HepG2 (cell line): ENCODE results near the gene PTPRD. TPM values are rescaled to one million over a fixed set of nuclear protein-coding genes. Genes with fewer than 3 reads are reported as not detected.

Experiments
- ATAC-seq: fragments of 200-7000 bp; cut with Tn5 transposase; 3 replicates; pipeline ENCODE4 v1.9.1; 2020; ENCODE audit warnings: mild to moderate bottlenecking, moderate library complexity
- BruUV-seq: library from RNA; stranded (reverse); fragments of 400-500 nt; replicated peaks from 2 replicates; lab custom pipeline; 2021; lab: Mats Ljungman, UMichigan
- CTCF ChIA-PET: fragments of 300-600 bp; formaldehyde crosslinking; extraction: SDS; loops from one replicate; lab custom pipeline; 2021; ENCODE audit warnings: low total read pairs, inconsistent platforms, low intra/inter-chr PET ratio; lab: Yijun Ruan, JAX
- POLR2A ChIA-PET: fragments of 350-600 bp; sonication (Branson Sonifier 250); formaldehyde crosslinking; loops from one replicate; lab custom pipeline; 2020; ENCODE audit warnings: antibody characterized with exemption, inconsistent platforms; lab: Yijun Ruan, JAX
- DNase-seq: peaks from one replicate; pipeline ENCODE4 v3.0.0-alpha.2; 2015; ENCODE audit warnings: low spot score
- FAIRE-seq: peaks from 3 replicates; lab custom pipeline; 2011; peaks lifted over from hg19 to GRCh38; lab: Jason Lieb, UNC
- H2AFZ ChIP-seq: one replicate; pipeline ENCODE4 v1.6.1; 2011; ENCODE audit warnings: low read length, inconsistent platforms
- H3K27ac ChIP-seq: fragments of 300-600 bp; 3 replicates; pipeline ENCODE4 v1.8.0; 2011; ENCODE audit warnings: mixed run types, mild to moderate bottlenecking, mixed read lengths, low read length, inconsistent platforms; ENCODE audit not compliant: insufficient read depth; ENCODE audit errors: extremely low read length
- H3K27me3 ChIP-seq, 2 experiments: fragments of 200-600 bp in 1 of 2; 2 replicates in 1 of 2; 3 replicates in 1 of 2; pipeline versions ENCODE4 v1.6.0 to v1.8.0; 2011; ENCODE audit warnings: low read length in 2 of 2, mild to moderate bottlenecking in 2 of 2, moderate library complexity in 2 of 2, inconsistent platforms in 1 of 2; ENCODE audit not compliant: insufficient read depth in 2 of 2, control insufficient read depth in 1 of 2
- H3K36me3 ChIP-seq, 2 experiments: fragments of 200-600 bp in 1 of 2; replicated peaks in 1 of 2; 2 replicates in 1 of 2; 3 replicates in 1 of 2; pipeline versions ENCODE4 v1.5.1 to v1.8.0; 2011; ENCODE audit warnings: low read length in 2 of 2, inconsistent platforms in 1 of 2; ENCODE audit not compliant: insufficient read depth in 2 of 2, control insufficient read depth in 1 of 2
- H3K4me1 ChIP-seq: 2 replicates; pipeline ENCODE4 v1.5.1; 2012; ENCODE audit warnings: low read length, inconsistent platforms; ENCODE audit not compliant: insufficient read depth
- H3K4me2 ChIP-seq: 2 replicates; pipeline ENCODE4 v1.6.0; 2011; ENCODE audit warnings: low read depth, low read length, inconsistent platforms
- H3K4me3 ChIP-seq, 3 experiments: fragments of 200-600 bp in 1 of 3; sonication (generic), shearing (Covaris generic) in 1 of 3; replicated peaks in 1 of 3; 2 replicates each; pipeline ENCODE4 v1.5.1; 2011 to 2016; ENCODE audit warnings: low read length in 3 of 3, inconsistent platforms in 2 of 3, low read depth in 2 of 3, mild to moderate bottlenecking in 2 of 3, control low read depth in 1 of 3, mixed read lengths in 1 of 3; ENCODE audit not compliant: insufficient read depth in 1 of 3
- H3K79me2 ChIP-seq: one replicate; pipeline ENCODE4 v1.6.1; 2011; ENCODE audit warnings: low read length, inconsistent platforms; ENCODE audit not compliant: insufficient read depth
- H3K9ac ChIP-seq: 2 replicates; pipeline ENCODE4 v1.6.0; 2011; ENCODE audit warnings: mild to moderate bottlenecking, low read depth, low read length, inconsistent platforms; ENCODE audit not compliant: insufficient read depth
- H3K9me3 ChIP-seq: 2 replicates; pipeline ENCODE4 v1.5.1; 2012; ENCODE audit warnings: mild to moderate bottlenecking, low read length
- H4K20me1 ChIP-seq: 2 replicates; pipeline ENCODE4 v1.6.0; 2011; ENCODE audit warnings: inconsistent platforms, mild to moderate bottlenecking, low read length, moderate library complexity; ENCODE audit not compliant: insufficient read depth
- ISL2 ChIP-seq: sonication (generic); formaldehyde crosslinking; IDR thresholded peaks from 2 replicates; pipeline ENCODE4 v1.5.0; 2020; ENCODE audit warnings: missing genetic modification reagents
- NFIC ChIP-seq: IDR thresholded peaks from 2 replicates; pipeline ENCODE4 v1.6.1; 2012; ENCODE audit warnings: mild to moderate bottlenecking, low read length, inconsistent platforms
- NPAS2 ChIP-seq: sonication (generic); formaldehyde crosslinking; IDR thresholded peaks from 2 replicates; pipeline ENCODE4 v1.8.0; 2022; ENCODE audit warnings: mild to moderate bottlenecking, missing genetic modification reagents, borderline replicate concordance
- SSRP1 ChIP-seq: IDR thresholded peaks from 2 replicates; pipeline ENCODE4 v1.6.1; 2016; ENCODE audit warnings: control low read depth
- ZNF143 ChIP-seq: sonication (generic); formaldehyde crosslinking; IDR thresholded peaks from 2 replicates; pipeline ENCODE4 v1.4.0; 2020; ENCODE audit warnings: missing genetic modification reagents
- ZNF230 ChIP-seq: sonication (generic); formaldehyde crosslinking; IDR thresholded peaks from 2 replicates; pipeline ENCODE4 v1.4.0; 2020; ENCODE audit warnings: mild to moderate bottlenecking, missing genetic modification reagents
- ZNF234 ChIP-seq: sonication (generic); formaldehyde crosslinking; conservative IDR thresholded peaks from 2 replicates; pipeline ENCODE4 v1.5.1; 2020; ENCODE audit warnings: mild to moderate bottlenecking, missing genetic modification reagents
- WGBS: methylation state at CpG from one replicate; pipeline ENCODE4 v1.1.6; 2017; ENCODE audit warnings: low lambda C conversion rate; 5-methylcytosine and 5-hydroxymethylcytosine counted together
- in situ Hi-C: cut with HindIII; loops from 2 replicates; pipeline ENCODE4 v1.10.0; 2017; ENCODE audit warnings: low pct_unique_long_range_greater_than_20kb; ENCODE audit not compliant: extremely low pct_ligation_motif_present
- intact Hi-C: fragments of 100-400 bp; cut with micrococcal nuclease; formaldehyde crosslinking; loops from one replicate; pipeline ENCODE4 v1.10.0; 2022; ENCODE audit not compliant: unreplicated experiment
- polyA plus RNA-seq, 8 experiments: library from polyadenylated mRNA; depleted of rRNA in 3 of 8; stranded (reverse) in 7 of 8; unstranded in 1 of 8; fragments of >200 nt; fragmentation: Illumina TruSeq in 4 of 8; extraction: Trizol in 4 of 8; gene quantifications; 2 replicates each; pipeline versions ENCODE4 v1.2.1 to v1.2.3, GENCODE V29; 2011 to 2016; ENCODE audit warnings: low read depth in 4 of 8, missing spikeins in 1 of 8, mixed read lengths in 1 of 8; ENCODE audit not compliant: insufficient read depth in 1 of 8
- total RNA-seq, 5 experiments: library from RNA; depleted of rRNA; stranded (reverse); fragments of >200 nt; fragmentation: Illumina TruSeq; extraction: Trizol; gene quantifications; 2 replicates each; pipeline ENCODE4 v1.2.3, GENCODE V29; 2016; ENCODE audit warnings: low read depth in 1 of 5
- TF ChIP-seq, protein P1 (sequence below): sonication (generic); formaldehyde crosslinking; IDR thresholded peaks from 2 replicates; pipeline ENCODE4 v1.4.0; 2020; ENCODE audit warnings: mild to moderate bottlenecking, missing genetic modification reagents

PTPRD gene
- total and polyA plus RNA-seq, 2 of the 13 experiments (the other 11 are each of a cell fraction or from before 2014, with no cell fraction given), result 0.05 TPM; not detected in 1

DNA sequence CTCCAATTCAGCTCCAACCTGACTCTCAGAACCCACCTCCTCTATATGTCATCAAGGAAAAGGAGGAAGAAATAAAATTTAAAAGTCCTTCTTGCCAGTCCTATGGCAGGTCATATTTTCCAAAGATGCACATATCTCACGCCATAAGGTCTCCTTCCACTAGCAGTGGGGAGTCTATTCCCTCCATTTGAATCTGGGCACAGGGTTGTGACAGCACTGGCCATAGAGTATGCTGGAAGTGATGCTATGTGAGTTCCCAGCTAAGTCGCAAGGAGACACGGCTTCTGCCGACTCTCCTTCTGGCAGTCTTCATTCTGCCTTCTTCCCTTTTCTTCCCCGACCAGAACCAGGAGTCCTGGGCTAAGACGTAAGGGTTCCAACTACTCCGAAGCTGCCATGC is 1929.3 kb downstream of the PTPRD start (continued):
- TF ChIP-seq NFIC (no peak), ZNF230 (CRISPR knock-in tag) (no peak), ISL2 (CRISPR knock-in tag) (no peak), ZNF234 (CRISPR knock-in tag) (no peak)
- TF ChIP-seq, all 625 proteins: peak for 0

DNA sequence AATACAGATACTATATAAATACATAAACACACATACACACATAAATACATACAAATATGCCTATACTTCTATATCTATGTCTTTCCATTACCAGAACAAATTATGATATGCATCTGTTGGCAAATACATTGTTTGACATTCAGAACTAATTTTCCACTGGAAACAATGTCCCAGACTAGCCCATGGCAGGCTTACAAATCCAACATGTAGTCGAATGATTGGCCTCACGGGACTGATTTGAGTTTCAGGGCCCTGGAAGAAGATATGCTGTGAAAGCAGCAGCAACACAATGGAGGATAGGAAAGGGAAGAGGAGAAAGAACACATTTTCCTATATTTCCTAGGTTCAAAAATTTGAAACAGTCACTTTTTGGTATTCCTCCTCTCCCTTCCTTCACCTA is 1932.1 kb downstream of the PTPRD start:
- no peaks in the 10 kb centered on the region for H3K79me2 ChIP-seq
- no peak for DNase-seq
- in situ Hi-C loops, result no loop called here
- no peak overlapping the region for H3K27ac ChIP-seq
- H3K27me3 ChIP-seq, result no peaks in the 10 kb centered on the region
- WGBS, result 7% methylated on average over 2 of the region's 2 CpGs
- H3K4me1 ChIP-seq, result no peaks in the 10 kb centered on the region
- no peaks in the 10 kb centered on the region for H3K36me3 ChIP-seq
- no peaks in the 10 kb centered on the region for H3K9me3 ChIP-seq
- no TSS peak for BruUV-seq
- no peak overlapping the region for H3K4me2 ChIP-seq
- no peak overlapping the region for H2AFZ ChIP-seq
- no peak for FAIRE-seq
- H3K9ac ChIP-seq, result no peak overlapping the region
- ATAC-seq, result no peak
- no peak for TF ChIP-seq ZNF143 (CRISPR knock-in tag)
- no peak for TF ChIP-seq SSRP1 (CRISPR knock-in tag)
- no peak for TF ChIP-seq NPAS2 (CRISPR knock-in tag)
- TF ChIP-seq, protein P1, sequence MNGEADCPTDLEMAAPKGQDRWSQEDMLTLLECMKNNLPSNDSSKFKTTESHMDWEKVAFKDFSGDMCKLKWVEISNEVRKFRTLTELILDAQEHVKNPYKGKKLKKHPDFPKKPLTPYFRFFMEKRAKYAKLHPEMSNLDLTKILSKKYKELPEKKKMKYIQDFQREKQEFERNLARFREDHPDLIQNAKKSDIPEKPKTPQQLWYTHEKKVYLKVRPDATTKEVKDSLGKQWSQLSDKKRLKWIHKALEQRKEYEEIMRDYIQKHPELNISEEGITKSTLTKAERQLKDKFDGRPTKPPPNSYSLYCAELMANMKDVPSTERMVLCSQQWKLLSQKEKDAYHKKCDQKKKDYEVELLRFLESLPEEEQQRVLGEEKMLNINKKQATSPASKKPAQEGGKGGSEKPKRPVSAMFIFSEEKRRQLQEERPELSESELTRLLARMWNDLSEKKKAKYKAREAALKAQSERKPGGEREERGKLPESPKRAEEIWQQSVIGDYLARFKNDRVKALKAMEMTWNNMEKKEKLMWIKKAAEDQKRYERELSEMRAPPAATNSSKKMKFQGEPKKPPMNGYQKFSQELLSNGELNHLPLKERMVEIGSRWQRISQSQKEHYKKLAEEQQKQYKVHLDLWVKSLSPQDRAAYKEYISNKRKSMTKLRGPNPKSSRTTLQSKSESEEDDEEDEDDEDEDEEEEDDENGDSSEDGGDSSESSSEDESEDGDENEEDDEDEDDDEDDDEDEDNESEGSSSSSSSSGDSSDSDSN, result no peak
- H3K4me3 ChIP-seq, result no peak overlapping the region
- no peaks in the 10 kb centered on the region for H4K20me1 ChIP-seq
- POLR2A ChIA-PET, result no interaction called here
- intact Hi-C loops, result no loop called here
- CTCF ChIA-PET, result no interaction called here
